ENCODE results near the gene ALDH7A1. TPM values are rescaled to one million over a fixed set of nuclear protein-coding genes. Genes with fewer than 3 reads are reported as not detected.

Gene ALDH7A1
- total RNA-seq, 1 donor from 2014 or later: 63.6 TPM

DNA sequence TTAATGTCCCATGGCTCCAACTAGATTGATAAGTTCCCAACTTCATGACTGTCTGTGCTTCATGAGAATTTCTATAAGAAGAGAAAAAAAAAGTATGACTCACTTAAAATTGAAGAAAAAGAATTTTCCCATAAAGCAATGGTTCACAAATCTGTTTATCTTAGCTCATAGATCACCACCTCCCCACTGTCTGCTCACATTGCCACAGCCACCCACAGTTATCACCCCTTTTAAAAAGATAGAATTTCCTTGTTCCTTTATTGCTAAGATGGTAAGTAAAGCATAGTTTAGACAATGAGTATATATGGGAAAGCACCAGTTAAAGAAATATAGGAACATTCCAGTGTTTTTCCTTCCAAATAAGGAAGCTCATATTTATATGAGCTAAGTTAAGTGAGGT lies 67.1 kb downstream of the ALDH7A1 start:
- Histone ChIP-seq H3K36me3 (no peaks in the 10 kb centered on the region), H3K27ac (no peak overlapping the region), H3K9me3 (no peaks in the 10 kb centered on the region), H3K27me3 (no peaks in the 10 kb centered on the region), H3K4me1 (peaks cover 11% of the 10 kb centered on the region), H3K4me3 (no peak overlapping the region)
- intact Hi-C loops (cut with DNase I): no loop called here
- no peak for TF ChIP-seq POLR2AphosphoS5 (IDR thresholded peaks at IDR 0.05; ENCODE audit: insufficient read depth in 1 of 2, low read depth in 1 of 2)
- TF ChIP-seq POLR2A (IDR thresholded peaks at IDR 0.05): no peak
- TF ChIP-seq, protein P1, sequence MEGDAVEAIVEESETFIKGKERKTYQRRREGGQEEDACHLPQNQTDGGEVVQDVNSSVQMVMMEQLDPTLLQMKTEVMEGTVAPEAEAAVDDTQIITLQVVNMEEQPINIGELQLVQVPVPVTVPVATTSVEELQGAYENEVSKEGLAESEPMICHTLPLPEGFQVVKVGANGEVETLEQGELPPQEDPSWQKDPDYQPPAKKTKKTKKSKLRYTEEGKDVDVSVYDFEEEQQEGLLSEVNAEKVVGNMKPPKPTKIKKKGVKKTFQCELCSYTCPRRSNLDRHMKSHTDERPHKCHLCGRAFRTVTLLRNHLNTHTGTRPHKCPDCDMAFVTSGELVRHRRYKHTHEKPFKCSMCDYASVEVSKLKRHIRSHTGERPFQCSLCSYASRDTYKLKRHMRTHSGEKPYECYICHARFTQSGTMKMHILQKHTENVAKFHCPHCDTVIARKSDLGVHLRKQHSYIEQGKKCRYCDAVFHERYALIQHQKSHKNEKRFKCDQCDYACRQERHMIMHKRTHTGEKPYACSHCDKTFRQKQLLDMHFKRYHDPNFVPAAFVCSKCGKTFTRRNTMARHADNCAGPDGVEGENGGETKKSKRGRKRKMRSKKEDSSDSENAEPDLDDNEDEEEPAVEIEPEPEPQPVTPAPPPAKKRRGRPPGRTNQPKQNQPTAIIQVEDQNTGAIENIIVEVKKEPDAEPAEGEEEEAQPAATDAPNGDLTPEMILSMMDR (IDR thresholded peaks at IDR 0.05): no peak
- no peak for DNase-seq (ENCODE audit: extremely low spot score in 2 of 2)

DNA sequence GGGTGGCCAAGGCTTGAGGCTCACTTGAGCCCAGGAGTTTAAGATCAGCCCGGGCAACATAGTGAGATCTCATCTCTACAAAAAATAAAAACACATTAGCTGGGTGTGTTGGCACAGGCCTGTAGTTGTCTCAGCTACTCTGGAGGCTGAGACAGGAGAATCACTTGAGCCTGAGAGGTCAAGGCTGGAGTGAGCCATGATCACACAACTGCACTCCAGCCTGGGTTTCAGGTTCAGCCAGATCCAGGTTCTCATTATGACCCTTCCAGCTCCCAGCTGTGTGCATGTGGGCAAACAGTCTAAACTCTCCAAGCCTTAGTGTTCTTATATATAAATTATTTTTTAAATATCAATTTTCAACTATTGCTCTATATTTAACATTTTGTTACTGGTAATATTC lies 67.9 kb downstream of the ALDH7A1 start:
- no peaks in the 10 kb centered on the region for H3K9me3 ChIP-seq
- DNase-seq (ENCODE audit: extremely low spot score in 2 of 2): peak in 1 of 2 donors; percentile 56
- no peak overlapping the region for H3K27ac ChIP-seq
- no peaks in the 10 kb centered on the region for H3K36me3 ChIP-seq
- H3K27me3 ChIP-seq: no peaks in the 10 kb centered on the region
- TF ChIP-seq POLR2A (IDR thresholded peaks at IDR 0.05) (no peak), POLR2AphosphoS5 (IDR thresholded peaks at IDR 0.05; ENCODE audit: insufficient read depth in 1 of 2, low read depth in 1 of 2) (no peak)
- TF ChIP-seq, protein P1 (IDR thresholded peaks at IDR 0.05): no peak
- peaks cover 11% of the 10 kb centered on the region for H3K4me1 ChIP-seq
- intact Hi-C loops (cut with DNase I): no loop called here
- no peak overlapping the region for H3K4me3 ChIP-seq

DNA sequence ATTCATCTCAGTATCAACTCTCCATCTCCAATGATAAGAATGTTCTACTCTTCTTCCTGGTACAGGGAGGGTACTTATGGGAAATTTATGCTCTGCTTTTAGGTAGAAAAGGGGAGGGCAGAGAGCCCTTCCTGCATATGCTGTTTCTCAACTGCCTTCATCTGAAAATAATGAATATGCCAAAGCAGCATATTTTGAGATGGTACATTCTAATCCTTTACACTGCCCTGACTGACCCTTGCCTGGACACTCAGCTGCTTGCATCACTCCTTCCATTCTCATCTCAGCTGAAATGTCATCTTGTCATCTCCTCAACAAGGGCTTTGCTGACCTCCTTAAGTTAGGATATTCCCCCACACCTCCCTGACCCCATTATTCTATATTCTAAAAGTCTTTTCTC lies 68.5 kb downstream of the ALDH7A1 start:
- H3K27me3 ChIP-seq: no peaks in the 10 kb centered on the region
- H3K4me1 ChIP-seq: peaks cover 11% of the 10 kb centered on the region
- H3K36me3 ChIP-seq: no peaks in the 10 kb centered on the region
- no peak overlapping the region for H3K27ac ChIP-seq
- no peaks in the 10 kb centered on the region for H3K9me3 ChIP-seq
- intact Hi-C loops (cut with DNase I): no loop called here
- TF ChIP-seq, protein P1 (IDR thresholded peaks at IDR 0.05): no peak
- TF ChIP-seq POLR2A (IDR thresholded peaks at IDR 0.05) (no peak), POLR2AphosphoS5 (IDR thresholded peaks at IDR 0.05; ENCODE audit: insufficient read depth in 1 of 2, low read depth in 1 of 2) (no peak)
- DNase-seq (ENCODE audit: extremely low spot score in 2 of 2): peak in 1 of 2 donors; percentile 18
- no peak overlapping the region for H3K4me3 ChIP-seq

DNA sequence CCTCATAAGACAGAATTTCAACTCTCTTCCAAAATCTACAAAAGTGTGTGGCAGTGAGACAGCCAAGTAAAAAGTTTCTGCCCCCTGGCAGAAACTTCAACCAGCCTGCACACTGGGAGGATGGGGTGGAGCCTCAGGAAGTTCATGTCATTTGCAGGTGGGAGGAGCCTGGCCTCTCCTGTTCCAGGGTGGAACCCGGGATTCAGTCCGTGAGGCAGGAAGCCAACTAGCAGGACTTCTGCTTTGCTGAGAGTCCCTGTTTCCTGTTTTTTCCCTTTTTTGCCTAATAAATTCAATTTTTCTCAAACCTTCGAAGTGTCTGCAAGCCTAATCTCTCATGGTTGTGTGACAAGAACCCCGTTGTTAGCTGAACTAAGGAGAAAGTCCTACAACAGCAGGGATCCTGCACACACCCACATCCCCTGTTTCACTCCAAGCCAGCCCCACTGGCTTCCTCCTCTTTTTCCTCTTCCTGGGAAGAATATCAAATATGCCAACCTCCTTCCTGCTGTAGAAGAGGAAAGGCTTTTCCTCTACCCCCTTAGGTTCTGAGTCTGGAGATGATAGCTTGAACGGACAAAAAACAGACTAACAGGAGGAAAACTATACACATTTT lies 69.3 kb downstream of the ALDH7A1 start:
- DNase-seq (ENCODE audit: extremely low spot score in 2 of 2): peak in 1 of 2 donors; percentile 86
- H3K9me3 ChIP-seq: no peaks in the 10 kb centered on the region
- no peak overlapping the region for H3K4me3 ChIP-seq
- H3K36me3 ChIP-seq: no peaks in the 10 kb centered on the region
- no peak overlapping the region for H3K27ac ChIP-seq
- H3K4me1 ChIP-seq: peaks cover 19% of the 10 kb centered on the region
- intact Hi-C loops (cut with DNase I): no loop called here
- no peaks in the 10 kb centered on the region for H3K27me3 ChIP-seq
- TF ChIP-seq, protein P1 (IDR thresholded peaks at IDR 0.05): no peak
- TF ChIP-seq POLR2AphosphoS5 (IDR thresholded peaks at IDR 0.05; ENCODE audit: insufficient read depth in 1 of 2, low read depth in 1 of 2) (no peak), POLR2A (IDR thresholded peaks at IDR 0.05) (peak in 1 of 2 donors; percentile 20)

DNA sequence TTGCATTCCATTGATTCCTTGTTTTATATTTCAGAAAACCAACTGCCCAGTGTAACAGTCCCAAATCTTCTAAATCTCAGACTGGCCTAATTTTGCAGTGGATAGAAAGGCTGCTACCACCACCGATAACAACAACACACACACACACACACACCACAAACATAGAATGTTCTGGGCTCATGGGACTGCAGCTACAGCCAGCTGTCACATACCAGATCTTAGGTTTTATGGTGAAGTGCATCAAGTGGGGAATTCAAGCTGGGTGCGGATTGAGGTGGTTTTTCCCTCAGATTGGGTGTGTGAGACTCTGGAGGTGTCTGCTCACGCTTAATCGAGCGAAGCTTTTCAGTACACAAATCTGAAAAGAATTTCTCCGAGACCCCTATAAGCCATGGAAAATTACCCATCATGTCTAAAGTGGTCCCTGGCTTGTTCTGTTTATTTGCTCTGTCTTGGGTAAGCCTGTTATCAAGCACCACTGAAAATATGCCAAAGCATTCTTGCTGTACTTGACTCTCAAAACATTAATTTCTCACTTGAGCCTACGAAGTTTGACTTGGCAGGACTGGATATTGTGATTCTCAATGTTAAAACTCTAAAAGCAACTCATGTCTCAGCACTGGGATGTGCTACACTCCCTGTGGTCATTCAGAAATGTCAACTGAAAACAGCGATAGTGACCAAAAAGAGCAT lies 71.1 kb downstream of the ALDH7A1 start:
- Histone ChIP-seq H3K27me3 (no peaks in the 10 kb centered on the region), H3K27ac (peak overlapping the region; percentile 13), H3K36me3 (no peaks in the 10 kb centered on the region), H3K4me1 (peaks cover 28% of the 10 kb centered on the region), H3K9me3 (no peaks in the 10 kb centered on the region), H3K4me3 (no peak overlapping the region)
- intact Hi-C loops (cut with DNase I): loop anchor here (5.0 kb wide), 1 partner anchor 42 kb away; no protein-coding TSS in a partner anchor
- no peak for DNase-seq (ENCODE audit: extremely low spot score in 2 of 2)
- TF ChIP-seq POLR2AphosphoS5 (IDR thresholded peaks at IDR 0.05; ENCODE audit: insufficient read depth in 1 of 2, low read depth in 1 of 2): no peak
- TF ChIP-seq, protein P1 (IDR thresholded peaks at IDR 0.05): no peak
- TF ChIP-seq POLR2A (IDR thresholded peaks at IDR 0.05): no peak

Data from vagina (tissue), 2 donors.